ENCODE measurements around the gene SPECC1.

The SPECC1 gene

DNA sequence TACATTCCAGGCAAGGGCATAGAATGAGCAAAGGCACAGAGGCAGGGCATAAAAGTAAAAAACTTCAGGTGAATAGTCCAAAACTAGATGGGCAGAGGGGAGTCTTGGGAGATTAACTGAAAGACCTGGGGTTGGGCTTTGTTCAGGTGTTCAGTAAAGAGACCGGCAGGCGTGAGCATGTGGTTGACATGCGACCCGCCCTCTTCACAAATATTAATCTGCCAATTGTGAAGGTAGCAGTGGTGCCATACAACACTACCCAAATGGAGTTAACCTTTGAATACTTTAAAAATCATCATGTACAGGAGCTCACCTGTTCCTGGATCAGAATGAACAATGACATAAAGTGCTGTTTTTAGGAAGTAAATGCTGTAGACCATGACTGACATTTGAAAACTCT lies 232.7 kb downstream of the SPECC1 start:
- H3K27ac ChIP-seq = no peak overlapping the region
- CTCF ChIA-PET = interaction anchor here (0.6 kb wide), 1 partner anchor 372 kb away, joined by 3 read pairs; no protein-coding TSS in a partner anchor
- POLR2A ChIA-PET (ENCODE audit: low non-redundant PET) = no interaction called here
- TF ChIP-seq, protein P1, sequence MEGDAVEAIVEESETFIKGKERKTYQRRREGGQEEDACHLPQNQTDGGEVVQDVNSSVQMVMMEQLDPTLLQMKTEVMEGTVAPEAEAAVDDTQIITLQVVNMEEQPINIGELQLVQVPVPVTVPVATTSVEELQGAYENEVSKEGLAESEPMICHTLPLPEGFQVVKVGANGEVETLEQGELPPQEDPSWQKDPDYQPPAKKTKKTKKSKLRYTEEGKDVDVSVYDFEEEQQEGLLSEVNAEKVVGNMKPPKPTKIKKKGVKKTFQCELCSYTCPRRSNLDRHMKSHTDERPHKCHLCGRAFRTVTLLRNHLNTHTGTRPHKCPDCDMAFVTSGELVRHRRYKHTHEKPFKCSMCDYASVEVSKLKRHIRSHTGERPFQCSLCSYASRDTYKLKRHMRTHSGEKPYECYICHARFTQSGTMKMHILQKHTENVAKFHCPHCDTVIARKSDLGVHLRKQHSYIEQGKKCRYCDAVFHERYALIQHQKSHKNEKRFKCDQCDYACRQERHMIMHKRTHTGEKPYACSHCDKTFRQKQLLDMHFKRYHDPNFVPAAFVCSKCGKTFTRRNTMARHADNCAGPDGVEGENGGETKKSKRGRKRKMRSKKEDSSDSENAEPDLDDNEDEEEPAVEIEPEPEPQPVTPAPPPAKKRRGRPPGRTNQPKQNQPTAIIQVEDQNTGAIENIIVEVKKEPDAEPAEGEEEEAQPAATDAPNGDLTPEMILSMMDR (conservative IDR thresholded peaks at IDR 0.05; ENCODE audit: low read depth) = no peak
- DNase-seq (ENCODE audit: low spot score) = no peak

DNA sequence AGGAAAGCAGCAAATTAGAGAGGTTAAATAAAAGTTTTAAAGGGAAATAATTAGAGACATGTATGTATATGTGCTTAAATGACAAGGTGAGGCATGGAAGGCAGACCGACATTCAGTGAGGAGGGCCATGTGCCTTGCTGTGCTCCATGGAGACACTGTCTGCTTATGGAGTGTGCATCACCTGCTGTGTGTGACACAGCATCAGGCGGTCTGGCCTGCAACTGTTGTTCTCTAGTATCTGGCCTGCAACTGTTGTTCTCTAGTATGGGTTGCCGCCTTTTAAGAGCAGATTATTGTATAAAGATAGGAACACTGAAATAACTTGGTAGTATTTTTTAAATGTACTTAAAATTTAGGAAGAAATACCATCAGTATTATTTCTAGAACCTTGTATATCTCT lies 233.1 kb downstream of the SPECC1 start:
- TF ChIP-seq, protein P1 (conservative IDR thresholded peaks at IDR 0.05; ENCODE audit: low read depth) = no peak
- H3K27ac ChIP-seq = no peak overlapping the region
- ChIA-PET CTCF (interaction anchor here (0.6 kb wide), 1 partner anchor 372 kb away, joined by 3 read pairs; no protein-coding TSS in a partner anchor), POLR2A (ENCODE audit: low non-redundant PET) (no interaction called here)
- DNase-seq (ENCODE audit: low spot score) = no peak

DNA sequence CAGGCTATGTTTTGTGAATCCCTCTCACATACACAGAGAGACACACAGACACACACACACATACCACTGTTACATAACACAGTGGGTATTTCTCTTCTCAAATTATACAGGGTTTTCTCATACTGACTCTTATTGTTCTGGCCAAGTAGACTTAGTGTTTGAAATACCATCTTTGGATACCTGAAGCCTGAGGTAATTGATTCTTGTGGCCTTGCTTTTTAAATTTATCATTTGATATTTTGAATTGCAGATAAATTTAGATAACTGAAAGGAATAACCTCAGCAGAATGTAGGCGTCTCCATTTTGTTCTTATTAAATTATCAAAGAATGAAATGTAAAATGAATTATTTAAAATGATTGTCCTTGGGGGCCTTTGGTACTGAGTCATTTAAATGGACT lies 234.4 kb downstream of the SPECC1 start:
- no peak for DNase-seq (ENCODE audit: low spot score)
- ChIA-PET CTCF (no interaction called here), POLR2A (ENCODE audit: low non-redundant PET) (no interaction called here)
- no peak overlapping the region for H3K27ac ChIP-seq
- TF ChIP-seq, protein P1 (conservative IDR thresholded peaks at IDR 0.05; ENCODE audit: low read depth) = no peak

DNA sequence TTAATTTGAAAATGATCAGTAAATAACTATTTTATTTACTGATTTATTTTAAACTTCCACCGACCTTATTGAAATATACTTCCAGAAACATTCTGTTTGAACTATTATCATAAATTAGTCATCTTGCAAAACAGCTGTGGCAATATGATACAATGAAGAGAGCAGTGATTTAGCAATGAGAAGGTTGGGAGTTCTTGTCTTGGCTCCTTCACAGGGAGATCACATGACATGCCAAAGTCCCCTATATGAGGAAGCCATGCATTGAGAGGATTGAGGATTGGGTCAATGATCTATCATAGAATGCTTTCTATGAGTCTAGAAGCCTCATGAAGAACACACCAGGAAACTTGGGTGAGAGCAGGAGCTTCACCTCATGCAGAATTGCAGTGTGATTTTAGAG lies 235.5 kb downstream of the SPECC1 start:
- CTCF ChIA-PET = interaction anchor here (0.6 to 0.7 kb wide), 2 partner anchors 281 to 690 kb away, joined by 3 read pairs; no protein-coding TSS in a partner anchor
- no peak for DNase-seq (ENCODE audit: low spot score)
- POLR2A ChIA-PET (ENCODE audit: low non-redundant PET) = no interaction called here
- no peak overlapping the region for H3K27ac ChIP-seq
- TF ChIP-seq, protein P1 (conservative IDR thresholded peaks at IDR 0.05; ENCODE audit: low read depth) = no peak

DNA sequence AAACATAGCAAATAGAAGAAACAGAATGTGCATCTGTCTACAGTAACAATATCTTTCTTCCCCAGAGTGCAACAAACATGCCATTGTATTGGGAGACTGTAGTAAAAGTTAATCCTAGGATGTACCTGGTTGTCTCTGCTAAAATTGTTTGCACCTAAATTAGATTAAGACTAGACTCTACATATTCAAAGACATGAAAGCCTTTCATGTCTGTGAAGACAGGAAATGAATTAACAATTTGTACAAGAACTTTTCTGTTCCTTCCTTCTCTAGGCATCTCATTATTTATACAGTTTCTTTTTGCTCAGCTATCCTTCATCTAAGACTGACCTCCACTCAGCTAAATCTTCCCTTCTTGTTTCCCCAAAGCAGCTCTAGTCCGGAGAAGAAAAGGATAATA lies 237.5 kb downstream of the SPECC1 start:
- TF ChIP-seq, protein P1 (conservative IDR thresholded peaks at IDR 0.05; ENCODE audit: low read depth) = no peak
- DNase-seq (ENCODE audit: low spot score) = no peak
- ChIA-PET CTCF (interaction anchor here (0.6 kb wide), 1 partner anchor 179 kb away, joined by 4 read pairs; no protein-coding TSS in a partner anchor), POLR2A (ENCODE audit: low non-redundant PET) (no interaction called here)
- H3K27ac ChIP-seq = no peak overlapping the region

DNA sequence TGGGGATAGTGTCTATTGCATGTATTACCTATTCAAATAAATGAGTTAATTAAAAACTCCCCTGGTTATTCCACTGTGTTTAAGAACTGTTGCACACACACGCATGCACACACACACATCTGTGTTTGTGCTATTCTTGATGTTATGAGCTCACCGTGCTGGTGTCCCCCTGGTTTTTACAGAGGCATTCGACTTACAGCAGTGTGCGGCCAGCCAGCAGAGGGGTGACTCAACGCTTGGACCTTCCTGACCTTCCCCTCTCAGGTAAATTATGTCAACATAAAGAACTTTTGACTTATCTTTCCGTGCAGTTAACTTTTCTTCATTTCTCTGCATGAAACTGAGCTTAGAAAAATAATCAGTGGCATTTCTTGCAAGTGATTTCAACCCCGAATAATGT lies 244.2 kb downstream of the SPECC1 start:
- ChIA-PET POLR2A (ENCODE audit: low non-redundant PET) (no interaction called here), CTCF (no interaction called here)
- no peak overlapping the region for H3K27ac ChIP-seq
- TF ChIP-seq, protein P1 (conservative IDR thresholded peaks at IDR 0.05; ENCODE audit: low read depth) = no peak
- DNase-seq (ENCODE audit: low spot score) = no peak

DNA sequence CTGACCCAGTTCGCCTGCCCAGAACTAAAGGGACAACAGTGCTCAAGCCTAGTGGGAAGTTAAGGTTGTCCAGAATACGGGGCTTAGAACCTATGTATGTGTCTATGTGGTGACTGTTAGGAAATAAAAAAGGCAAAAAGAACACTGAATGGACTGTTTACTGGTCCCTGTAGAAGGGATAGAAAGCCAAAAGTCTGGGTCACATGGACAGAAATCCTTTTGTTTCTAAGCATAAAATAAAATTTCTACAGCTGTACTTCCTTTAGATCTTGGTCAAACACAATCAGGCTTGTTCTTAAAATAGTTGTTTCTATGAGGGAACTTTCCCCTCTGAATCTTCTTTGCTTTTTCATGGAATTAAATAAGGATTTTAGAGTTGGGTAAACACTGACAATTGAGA lies 245.4 kb downstream of the SPECC1 start:
- CTCF ChIA-PET = no interaction called here
- POLR2A ChIA-PET (ENCODE audit: low non-redundant PET) = no interaction called here

More for the DNA sequence above, 245.4 kb downstream of the SPECC1 start:
- TF ChIP-seq, protein P1 (conservative IDR thresholded peaks at IDR 0.05; ENCODE audit: low read depth) = no peak
- DNase-seq (ENCODE audit: low spot score) = no peak
- no peak overlapping the region for H3K27ac ChIP-seq

Measured in RWPE1 (cell line).